Astrocyte of the spinal cord (primary cell): ENCODE measurements around the gene C10orf53.
"Not testable (repeated sequence)": the region's sequence is repeated elsewhere in the genome, so short reads cannot be mapped to it uniquely, and the experiment has no call there.

ENCODE experiments used
- DNase-seq: peaks from one replicate; pipeline ENCODE4 v3.0.0; 2011; ENCODE audit warnings: low read depth, low spot score
- H3K4me3 ChIP-seq: 2 replicates; pipeline ENCODE4 v1.5.1; 2011; ENCODE audit warnings: low read depth, mild to moderate bottlenecking, low read length, moderate library complexity
- CTCF ChIP-seq: IDR thresholded peaks from 2 replicates; pipeline ENCODE4 v1.5.1; 2012; ENCODE audit warnings: low read depth, mild to moderate bottlenecking, low read length, inconsistent platforms
- in situ Hi-C: cut with HindIII; loops from 2 replicates; pipeline ENCODE4 v1.10.0; 2017; ENCODE audit warnings: low sequenced_read_pairs

Gene C10orf53

GRCh38 chr10:49711481-49711880 is 32.0 kb downstream of the C10orf53 start:
- in situ Hi-C loops = no loop called here
- no peak overlapping the region for H3K4me3 ChIP-seq
- no peak for TF ChIP-seq CTCF
- DNase-seq = no peak

- no peak for TF ChIP-seq CTCF
- in situ Hi-C loops = no loop called here
- DNase-seq = no peak
- no peak overlapping the region for H3K4me3 ChIP-seq
Observed at GRCh38 chr10:49713266-49713665, 33.8 kb downstream of the C10orf53 start.

GRCh38 chr10:49715157-49715556 is 35.7 kb downstream of the C10orf53 start:
- in situ Hi-C loops, H3K4me3 ChIP-seq, DNase-seq: not testable (repeated sequence)

GRCh38 chr10:49726593-49726992 is 47.1 kb downstream of the C10orf53 start:
- DNase-seq = no peak
- no peak overlapping the region for H3K4me3 ChIP-seq
- no peak for TF ChIP-seq CTCF
- in situ Hi-C loops = no loop called here

DNA sequence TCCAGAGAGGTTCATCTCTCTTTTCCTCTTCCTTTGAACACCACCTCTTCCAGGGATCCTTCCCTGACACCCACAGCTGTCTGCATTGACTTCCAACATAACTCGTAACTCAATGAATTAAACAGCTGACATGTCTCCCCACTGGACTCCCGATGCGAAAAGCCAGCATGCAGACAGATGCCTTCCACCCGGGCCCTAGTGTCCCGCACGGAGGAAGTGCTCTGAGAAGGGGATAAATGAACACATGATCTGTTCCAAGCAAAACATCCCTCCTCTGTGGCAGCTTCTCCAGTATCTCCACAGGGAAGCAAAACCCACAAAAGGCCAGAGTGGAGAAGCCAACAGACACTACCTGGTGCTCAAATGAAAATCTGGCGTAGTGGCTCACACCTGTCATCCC is 54.4 kb downstream of the C10orf53 start:
- no peak overlapping the region for H3K4me3 ChIP-seq
- TF ChIP-seq CTCF = no peak
- DNase-seq = no peak
- in situ Hi-C loops = no loop called here

DNA sequence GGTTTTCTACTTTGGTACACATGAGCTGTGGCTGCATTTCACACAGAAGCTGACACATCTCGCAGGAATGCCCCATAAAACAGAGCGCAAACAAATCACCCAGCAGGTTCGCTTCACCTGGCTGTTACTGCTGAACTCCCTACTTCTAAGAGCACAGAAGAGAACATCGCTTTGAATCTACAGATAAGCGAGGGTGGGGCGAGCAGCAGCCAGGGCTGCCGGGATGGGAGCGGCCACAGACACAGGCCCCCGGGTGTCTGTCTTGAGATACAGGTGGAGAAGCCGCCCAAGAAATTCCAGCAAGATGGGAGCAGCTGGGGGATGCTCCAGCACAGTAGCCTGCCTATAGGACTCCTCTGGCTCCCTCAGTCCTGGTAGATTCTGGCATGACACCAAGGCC is 55.2 kb downstream of the C10orf53 start:
- DNase-seq = no peak
- TF ChIP-seq CTCF = no peak
- in situ Hi-C loops = no loop called here
- no peak overlapping the region for H3K4me3 ChIP-seq

DNA sequence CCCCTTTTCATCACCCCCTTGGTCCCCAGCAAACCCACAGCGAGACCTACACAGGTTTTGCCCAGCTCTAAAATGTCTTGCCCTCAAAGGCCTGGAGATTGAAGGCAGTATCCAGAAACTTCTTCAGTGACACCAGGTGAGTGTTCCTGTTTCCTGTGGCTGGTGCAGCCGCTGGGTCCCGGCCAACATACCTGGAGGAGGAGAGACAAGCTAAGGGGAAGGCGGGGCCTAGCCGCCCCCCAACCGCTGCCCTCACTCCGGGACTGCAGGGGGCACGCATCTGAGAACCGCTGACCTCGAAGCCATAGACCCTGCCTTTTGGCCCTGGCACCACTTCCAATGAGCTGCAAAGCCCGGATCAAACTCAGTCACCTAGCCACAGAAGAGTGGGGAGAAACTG is 55.7 kb downstream of the C10orf53 start:
- in situ Hi-C loops = no loop called here
- DNase-seq = no peak
- H3K4me3 ChIP-seq = no peak overlapping the region
- no peak for TF ChIP-seq CTCF
